ENCODE results near the gene CEP192.
"Not testable (repeated sequence)": the region's sequence is repeated elsewhere in the genome, so short reads cannot be mapped to it uniquely, and the experiment has no call there.

DNA sequence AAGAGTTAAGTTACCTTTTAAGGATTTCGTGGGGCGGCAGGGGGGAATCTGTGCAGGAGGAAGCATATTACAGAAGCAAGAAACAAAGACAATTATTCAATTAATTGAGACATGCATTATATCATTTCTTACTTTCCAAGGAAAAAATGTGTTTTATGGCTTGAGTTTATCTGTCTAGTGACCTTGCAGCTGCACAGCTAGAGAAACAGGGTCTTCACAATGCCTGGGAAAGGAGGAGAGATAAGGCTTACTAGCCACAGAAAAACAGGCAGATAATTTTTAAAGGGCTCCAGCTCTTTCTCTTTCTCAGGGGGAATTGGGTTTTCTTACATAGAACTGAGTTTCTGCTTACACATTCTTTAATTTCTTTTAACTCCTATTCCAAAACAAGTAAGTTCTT lies 6.2 kb downstream of the CEP192 start:
- TF ChIP-seq, protein P1, sequence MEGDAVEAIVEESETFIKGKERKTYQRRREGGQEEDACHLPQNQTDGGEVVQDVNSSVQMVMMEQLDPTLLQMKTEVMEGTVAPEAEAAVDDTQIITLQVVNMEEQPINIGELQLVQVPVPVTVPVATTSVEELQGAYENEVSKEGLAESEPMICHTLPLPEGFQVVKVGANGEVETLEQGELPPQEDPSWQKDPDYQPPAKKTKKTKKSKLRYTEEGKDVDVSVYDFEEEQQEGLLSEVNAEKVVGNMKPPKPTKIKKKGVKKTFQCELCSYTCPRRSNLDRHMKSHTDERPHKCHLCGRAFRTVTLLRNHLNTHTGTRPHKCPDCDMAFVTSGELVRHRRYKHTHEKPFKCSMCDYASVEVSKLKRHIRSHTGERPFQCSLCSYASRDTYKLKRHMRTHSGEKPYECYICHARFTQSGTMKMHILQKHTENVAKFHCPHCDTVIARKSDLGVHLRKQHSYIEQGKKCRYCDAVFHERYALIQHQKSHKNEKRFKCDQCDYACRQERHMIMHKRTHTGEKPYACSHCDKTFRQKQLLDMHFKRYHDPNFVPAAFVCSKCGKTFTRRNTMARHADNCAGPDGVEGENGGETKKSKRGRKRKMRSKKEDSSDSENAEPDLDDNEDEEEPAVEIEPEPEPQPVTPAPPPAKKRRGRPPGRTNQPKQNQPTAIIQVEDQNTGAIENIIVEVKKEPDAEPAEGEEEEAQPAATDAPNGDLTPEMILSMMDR (IDR thresholded peaks at IDR 0.05) = not testable (repeated sequence)
- TF ChIP-seq POLR2AphosphoS5 (IDR thresholded peaks at IDR 0.05; ENCODE audit: insufficient read depth in 1 of 2, low read depth in 1 of 2); POLR2A (IDR thresholded peaks at IDR 0.05): not testable (repeated sequence)

Measured in vagina (tissue), 2 donors.